HCT116 (cell line): Measurements from ENCODE around the gene FBXL14. TPM values are rescaled to one million over a fixed set of nuclear protein-coding genes. Genes with fewer than 3 reads are reported as not detected.

ENCODE experiments used
- ATAC-seq: fragments of 200-7000 bp; cut with Tn5 transposase; 2 replicates; pipeline ENCODE4 v1.9.1; 2020; ENCODE audit warnings: mild to moderate bottlenecking, moderate library complexity
- BruUV-seq: library from RNA; stranded (reverse); fragments of 400-500 nt; replicated peaks from 2 replicates; lab custom pipeline; 2021; lab: Mats Ljungman, UMichigan
- CTCF ChIA-PET: fragments of 300-600 bp; sonication (Branson Sonifier 250); formaldehyde crosslinking; loops from one replicate; lab custom pipeline; 2021; ENCODE audit warnings: antibody characterized with exemption; lab: Charles Lee
- POLR2A ChIA-PET: fragments of 300-600, 350-600 bp; sonication (Branson Sonifier 250); formaldehyde crosslinking; loops from one replicate; lab custom pipeline; 2021; ENCODE audit warnings: antibody characterized with exemption; lab: Charles Lee
- RAD21 ChIA-PET, 2 experiments: fragments of 300-600 bp; sonication (Branson Sonifier 250); formaldehyde crosslinking; loops; one replicate each; lab custom pipeline; 2023; ENCODE audit warnings: low total read pairs in 2 of 2; ENCODE audit not compliant: uncharacterized antibody in 2 of 2, unreplicated experiment in 2 of 2, low non-redundant PET in 1 of 2; lab: Charles Lee
- DNase-seq: peaks from one replicate; pipeline ENCODE4 v3.0.0-alpha.2; 2010; ENCODE audit warnings: low read depth, low spot score
- H2AFZ ChIP-seq: fragments of 200-600 bp; shearing (Covaris generic), sonication (generic); 2 replicates; pipeline ENCODE4 v1.6.1; 2017; ENCODE audit warnings: low read depth, mixed run types, mixed read lengths, antibody characterized with exemption, low read length; ENCODE audit not compliant: poor library complexity, severe bottlenecking
- H3K27ac ChIP-seq: 2 replicates; pipeline ENCODE4 v1.5.1; 2012; ENCODE audit warnings: low read depth, low read length
- H3K27me3 ChIP-seq: fragments of 200-600 bp; sonication (generic); 2 replicates; pipeline ENCODE4 v1.6.1; 2016; ENCODE audit warnings: mixed run types, low read length, mixed read lengths; ENCODE audit not compliant: insufficient read depth
- H3K36me3 ChIP-seq, 2 experiments: fragments of 200-500 bp in 1 of 2; fragments of 200-600 bp in 1 of 2; sonication (Bioruptor generic) in 1 of 2; sonication (generic) in 1 of 2; 2 replicates each; pipeline versions ENCODE4 v1.5.1 to v1.6.1; 2014 to 2016; ENCODE audit warnings: low read length in 2 of 2, inconsistent platforms in 1 of 2, mixed read lengths in 1 of 2, mixed run types in 1 of 2; ENCODE audit not compliant: insufficient read depth in 2 of 2, control insufficient read depth in 1 of 2
- H3K4me1 ChIP-seq, 2 experiments: fragments of 200-600 bp in 1 of 2; sonication (generic) in 1 of 2; 2 replicates each; pipeline versions ENCODE4 v1.5.1 to v1.6.1; 2012 to 2017; ENCODE audit warnings: low read length in 2 of 2, inconsistent platforms in 1 of 2, mild to moderate bottlenecking in 1 of 2, mixed read lengths in 1 of 2, mixed run types in 1 of 2, moderate library complexity in 1 of 2; ENCODE audit not compliant: insufficient read depth in 2 of 2, control insufficient read depth in 1 of 2
- H3K4me2 ChIP-seq: fragments of 200-600 bp; sonication (generic); 2 replicates; pipeline ENCODE4 v1.6.1; 2017; ENCODE audit warnings: mixed run types, low read length, mixed read lengths
- H3K4me3 ChIP-seq, 2 experiments: fragments of 200-600 bp in 1 of 2; sonication (generic) in 1 of 2; replicated peaks in 1 of 2; 2 replicates each; pipeline ENCODE4 v1.5.1; 2011 to 2016; ENCODE audit warnings: low read length in 2 of 2, control low read depth in 1 of 2, low read depth in 1 of 2, mild to moderate bottlenecking in 1 of 2, mixed read lengths in 1 of 2, mixed run types in 1 of 2
- H3K79me2 ChIP-seq: fragments of 200-600 bp; sonication (generic); 2 replicates; pipeline ENCODE4 v1.6.1; 2017; ENCODE audit warnings: mild to moderate bottlenecking, mixed run types, low read length, moderate library complexity, mixed read lengths; ENCODE audit not compliant: insufficient read depth
- H3K9ac ChIP-seq: fragments of 200-600 bp; sonication (generic); 2 replicates; pipeline ENCODE4 v1.6.1; 2016; ENCODE audit warnings: low read length, mixed read lengths
- H3K9me2 ChIP-seq: fragments of 200-600 bp; sonication (generic), shearing (Covaris generic); 2 replicates; pipeline ENCODE4 v1.6.1; 2017; ENCODE audit warnings: mixed run types, mild to moderate bottlenecking, moderate library complexity; ENCODE audit not compliant: insufficient read depth
- H3K9me3 ChIP-seq, 2 experiments: fragments of 200-500 bp in 1 of 2; fragments of 200-600 bp in 1 of 2; sonication (Bioruptor generic) in 1 of 2; sonication (generic) in 1 of 2; 2 replicates each; pipeline ENCODE4 v1.6.1; 2014 to 2017; ENCODE audit warnings: low read length in 2 of 2, mixed read lengths in 2 of 2, inconsistent platforms in 1 of 2, low read depth in 1 of 2, mild to moderate bottlenecking in 1 of 2, mixed run types in 1 of 2, moderate library complexity in 1 of 2; ENCODE audit not compliant: control insufficient read depth in 1 of 2, insufficient read depth in 1 of 2
- H4K20me1 ChIP-seq: fragments of 200-600 bp; sonication (generic), shearing (Covaris generic); 2 replicates; pipeline ENCODE4 v1.6.1; 2017; ENCODE audit warnings: mixed run types, mild to moderate bottlenecking, moderate library complexity; ENCODE audit not compliant: insufficient read depth
- CBX3 ChIP-seq: IDR thresholded peaks from 2 replicates; pipeline ENCODE4 v1.6.1; 2012; ENCODE audit warnings: low read depth
- ELF1 ChIP-seq: IDR thresholded peaks from 2 replicates; pipeline ENCODE4 v1.6.1; 2012; ENCODE audit warnings: low read depth, borderline replicate concordance
- FOSL1 ChIP-seq: IDR thresholded peaks from 2 replicates; pipeline ENCODE4 v1.6.1; 2012; ENCODE audit warnings: low read depth
- POLR2AphosphoS5 ChIP-seq: IDR thresholded peaks from 2 replicates; pipeline ENCODE4 v1.6.1; 2011; ENCODE audit warnings: mild to moderate bottlenecking, low read depth, low read length, moderate library complexity
- RAD21 ChIP-seq: IDR thresholded peaks from 2 replicates; pipeline ENCODE4 v1.6.1; 2012; ENCODE audit warnings: low read depth, mild to moderate bottlenecking
- REST ChIP-seq: IDR thresholded peaks from 2 replicates; pipeline ENCODE4 v1.6.1; 2012; ENCODE audit warnings: low read depth
- SIN3A ChIP-seq: IDR thresholded peaks from 2 replicates; pipeline ENCODE4 v1.6.1; 2012; ENCODE audit warnings: low read depth
- intact Hi-C: fragments of 100-400 bp; cut with micrococcal nuclease; formaldehyde crosslinking; loops from 2 replicates; pipeline ENCODE4 v1.10.0; 2022
- total RNA-seq: library from RNA; stranded (reverse); gene quantifications from one replicate; pipeline ENCODE4 v1.2.1, GENCODE V29; 2021; ENCODE audit not compliant: unreplicated experiment

FBXL14 gene
- total RNA-seq, 1 experiment from 2014 or later = 19.0 TPM

GRCh38 chr12:1531654-1532374 is 62.6 kb downstream of the FBXL14 start:
- RAD21 ChIA-PET = no interaction called here
- no peak overlapping the region for H3K4me2 ChIP-seq

More at GRCh38 chr12:1531654-1532374, 62.6 kb downstream of the FBXL14 start:
- no peaks in the 10 kb centered on the region for H3K9me2 ChIP-seq
- H2AFZ ChIP-seq = no peak overlapping the region
- H3K79me2 ChIP-seq = no peaks in the 10 kb centered on the region
- CTCF ChIA-PET = no interaction called here
- intact Hi-C loops = no loop called here
- DNase-seq = no peak
- H3K36me3 ChIP-seq = no peaks in the 10 kb centered on the region
- no peaks in the 10 kb centered on the region for H3K9me3 ChIP-seq
- peaks cover 24% of the 10 kb centered on the region for H3K27me3 ChIP-seq
- POLR2A ChIA-PET = no interaction called here
- H3K27ac ChIP-seq = no peak overlapping the region
- H3K4me3 ChIP-seq = no peak overlapping the region
- no peak for ATAC-seq
- no peak overlapping the region for H3K9ac ChIP-seq
- no peaks in the 10 kb centered on the region for H4K20me1 ChIP-seq
- H3K4me1 ChIP-seq = no peaks in the 10 kb centered on the region
- BruUV-seq = no TSS peak
- TF ChIP-seq REST (no peak), ELF1 (no peak), RAD21 (no peak), FOSL1 (no peak), CBX3 (no peak), POLR2AphosphoS5 (no peak), SIN3A (no peak)
